AG10803 (cell line): Measurements from ENCODE around the gene ADGRF1.

ENCODE experiments used
- DNase-seq: peaks from one replicate; pipeline ENCODE4 v3.0.0; 2010; ENCODE audit warnings: low read depth
- H3K4me3 ChIP-seq: 2 replicates; pipeline ENCODE4 v1.5.1; 2011; ENCODE audit warnings: mild to moderate bottlenecking, low read length, control low read depth
- TF ChIP-seq, protein P1 (sequence below): conservative IDR thresholded peaks from 2 replicates; pipeline ENCODE4 v1.5.1; 2011; ENCODE audit warnings: mild to moderate bottlenecking, low read length, control low read depth, inconsistent platforms

The ADGRF1 gene

DNA sequence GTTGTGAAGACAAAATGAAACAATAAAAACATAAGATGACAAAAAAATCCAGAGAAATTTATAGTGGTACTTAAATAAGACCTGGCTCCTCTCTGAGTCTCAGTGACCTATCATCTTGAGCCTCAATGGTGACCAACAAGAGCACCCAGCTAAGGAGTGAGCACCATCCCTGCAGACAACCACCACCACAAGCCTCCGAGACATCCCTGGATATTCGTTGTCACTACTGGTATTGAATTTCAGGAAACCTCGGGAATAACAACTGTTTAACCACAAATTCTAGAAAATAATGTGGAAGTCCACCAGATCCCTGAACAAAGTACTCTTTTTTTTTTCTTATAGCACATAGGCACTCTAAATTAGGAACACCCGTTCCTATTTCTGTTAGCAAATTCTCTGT is 88.2 kb downstream of the ADGRF1 start:
- TF ChIP-seq, protein P1, sequence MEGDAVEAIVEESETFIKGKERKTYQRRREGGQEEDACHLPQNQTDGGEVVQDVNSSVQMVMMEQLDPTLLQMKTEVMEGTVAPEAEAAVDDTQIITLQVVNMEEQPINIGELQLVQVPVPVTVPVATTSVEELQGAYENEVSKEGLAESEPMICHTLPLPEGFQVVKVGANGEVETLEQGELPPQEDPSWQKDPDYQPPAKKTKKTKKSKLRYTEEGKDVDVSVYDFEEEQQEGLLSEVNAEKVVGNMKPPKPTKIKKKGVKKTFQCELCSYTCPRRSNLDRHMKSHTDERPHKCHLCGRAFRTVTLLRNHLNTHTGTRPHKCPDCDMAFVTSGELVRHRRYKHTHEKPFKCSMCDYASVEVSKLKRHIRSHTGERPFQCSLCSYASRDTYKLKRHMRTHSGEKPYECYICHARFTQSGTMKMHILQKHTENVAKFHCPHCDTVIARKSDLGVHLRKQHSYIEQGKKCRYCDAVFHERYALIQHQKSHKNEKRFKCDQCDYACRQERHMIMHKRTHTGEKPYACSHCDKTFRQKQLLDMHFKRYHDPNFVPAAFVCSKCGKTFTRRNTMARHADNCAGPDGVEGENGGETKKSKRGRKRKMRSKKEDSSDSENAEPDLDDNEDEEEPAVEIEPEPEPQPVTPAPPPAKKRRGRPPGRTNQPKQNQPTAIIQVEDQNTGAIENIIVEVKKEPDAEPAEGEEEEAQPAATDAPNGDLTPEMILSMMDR: no peak
- DNase-seq: no peak
- no peak overlapping the region for H3K4me3 ChIP-seq

DNA sequence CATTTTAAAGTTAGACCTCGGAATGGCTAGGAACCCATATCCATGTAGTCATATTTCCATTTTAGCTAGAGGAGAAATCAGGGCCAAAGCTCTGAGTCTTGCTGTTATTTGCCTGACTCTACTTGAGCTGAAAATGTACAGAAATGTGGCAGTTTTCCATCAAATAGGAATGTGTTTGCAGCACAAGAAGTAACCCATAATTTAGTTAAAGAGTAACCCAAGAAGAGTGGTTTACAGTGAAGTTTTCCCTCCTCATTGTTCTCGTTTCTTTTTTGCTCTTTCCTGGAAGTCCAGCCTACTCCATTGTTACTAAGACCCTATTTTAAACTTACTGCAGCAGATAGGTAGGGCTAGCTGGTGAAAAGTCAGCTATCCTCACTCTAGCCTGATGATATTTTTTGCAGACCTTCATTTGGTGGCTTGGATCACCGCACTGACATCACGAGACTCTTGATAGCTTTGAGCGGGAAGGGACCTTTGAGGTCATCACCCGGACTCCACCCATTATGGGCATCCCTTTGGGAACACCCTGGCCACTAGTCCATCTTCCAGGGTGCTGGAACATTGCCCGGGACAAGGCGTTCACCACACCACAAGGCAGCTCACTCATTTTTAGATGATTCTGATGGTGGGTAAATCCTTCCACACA is 92.4 kb downstream of the ADGRF1 start:
- TF ChIP-seq, protein P1: no peak
- no peak overlapping the region for H3K4me3 ChIP-seq
- DNase-seq: no peak

DNA sequence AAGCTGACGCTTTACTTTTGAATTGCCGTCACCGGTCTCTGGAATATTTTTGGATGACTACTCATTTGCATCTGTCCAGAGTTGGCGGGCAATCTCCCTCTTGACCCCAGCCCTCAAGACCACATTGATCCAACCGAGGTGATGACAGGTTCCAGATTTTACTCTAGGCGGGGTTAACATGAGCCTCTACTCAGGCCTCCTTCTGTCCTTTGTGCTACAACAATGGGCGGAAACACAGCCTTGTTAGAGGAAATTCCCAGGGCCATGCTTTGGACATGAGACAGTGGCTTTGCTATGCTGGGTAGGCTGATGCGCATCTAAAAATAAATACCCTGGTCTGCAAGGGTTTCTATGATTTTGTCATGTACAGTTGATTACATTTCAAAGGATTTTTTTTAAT is 93.4 kb downstream of the ADGRF1 start:
- no peak for DNase-seq
- TF ChIP-seq, protein P1: no peak
- no peak overlapping the region for H3K4me3 ChIP-seq
